ENCODE measurements around the gene TRIM67.

The TRIM67 gene

GRCh38 chr1:231177936-231178335, 16.1 kb downstream of the TRIM67 start:
- H3K9me3 ChIP-seq (replicated peaks; ENCODE audit: insufficient read depth, low read length), result no peaks in the 10 kb centered on the region
- no peak overlapping the region for H2AFZ ChIP-seq (ENCODE audit: low read length)
- no peak for DNase-seq
- H3K36me3 ChIP-seq (replicated peaks; ENCODE audit: insufficient read depth, low read length), result no peaks in the 10 kb centered on the region
- no peak overlapping the region for H3K4me2 ChIP-seq (ENCODE audit: low read depth, low read length)
- TF ChIP-seq EZH2phosphoT487 (IDR thresholded peaks at IDR 0.05; ENCODE audit: low read length) (no peak), EZH2 (optimal IDR thresholded peaks at IDR 0.05; ENCODE audit: low read depth, low read length) (no peak)
- TF ChIP-seq, protein P1, sequence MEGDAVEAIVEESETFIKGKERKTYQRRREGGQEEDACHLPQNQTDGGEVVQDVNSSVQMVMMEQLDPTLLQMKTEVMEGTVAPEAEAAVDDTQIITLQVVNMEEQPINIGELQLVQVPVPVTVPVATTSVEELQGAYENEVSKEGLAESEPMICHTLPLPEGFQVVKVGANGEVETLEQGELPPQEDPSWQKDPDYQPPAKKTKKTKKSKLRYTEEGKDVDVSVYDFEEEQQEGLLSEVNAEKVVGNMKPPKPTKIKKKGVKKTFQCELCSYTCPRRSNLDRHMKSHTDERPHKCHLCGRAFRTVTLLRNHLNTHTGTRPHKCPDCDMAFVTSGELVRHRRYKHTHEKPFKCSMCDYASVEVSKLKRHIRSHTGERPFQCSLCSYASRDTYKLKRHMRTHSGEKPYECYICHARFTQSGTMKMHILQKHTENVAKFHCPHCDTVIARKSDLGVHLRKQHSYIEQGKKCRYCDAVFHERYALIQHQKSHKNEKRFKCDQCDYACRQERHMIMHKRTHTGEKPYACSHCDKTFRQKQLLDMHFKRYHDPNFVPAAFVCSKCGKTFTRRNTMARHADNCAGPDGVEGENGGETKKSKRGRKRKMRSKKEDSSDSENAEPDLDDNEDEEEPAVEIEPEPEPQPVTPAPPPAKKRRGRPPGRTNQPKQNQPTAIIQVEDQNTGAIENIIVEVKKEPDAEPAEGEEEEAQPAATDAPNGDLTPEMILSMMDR (IDR thresholded peaks at IDR 0.05; ENCODE audit: low read length), result no peak
- H4K20me1 ChIP-seq (ENCODE audit: insufficient read depth, low read length), result no peaks in the 10 kb centered on the region
- no peaks in the 10 kb centered on the region for H3K27me3 ChIP-seq (replicated peaks; ENCODE audit: insufficient read depth, low read length)
- H3K27ac ChIP-seq (ENCODE audit: low read length), result no peak overlapping the region
- no peaks in the 10 kb centered on the region for H3K9me2 ChIP-seq (replicated peaks; ENCODE audit: insufficient read depth, low read length)
- no peaks in the 10 kb centered on the region for H3F3A ChIP-seq (ENCODE audit: insufficient read depth, low read length)
- H3K9ac ChIP-seq (ENCODE audit: low read length), result no peak overlapping the region
- H3K4me3 ChIP-seq (ENCODE audit: low read length), result no peak overlapping the region
- H3K79me2 ChIP-seq (ENCODE audit: low read length), result no peaks in the 10 kb centered on the region
- H3K4me1 ChIP-seq (ENCODE audit: low read length), result no peaks in the 10 kb centered on the region

GRCh38 chr1:231178970-231179369, 17.1 kb downstream of the TRIM67 start:
- Histone ChIP-seq H4K20me1 (ENCODE audit: insufficient read depth, low read length) (no peaks in the 10 kb centered on the region), H3K79me2 (ENCODE audit: low read length) (no peaks in the 10 kb centered on the region), H3K9me3 (replicated peaks; ENCODE audit: insufficient read depth, low read length) (no peaks in the 10 kb centered on the region), H3K27ac (ENCODE audit: low read length) (no peak overlapping the region), H3F3A (ENCODE audit: insufficient read depth, low read length) (no peaks in the 10 kb centered on the region), H3K4me1 (ENCODE audit: low read length) (no peaks in the 10 kb centered on the region), H3K9me2 (replicated peaks; ENCODE audit: insufficient read depth, low read length) (no peaks in the 10 kb centered on the region), H3K27me3 (replicated peaks; ENCODE audit: insufficient read depth, low read length) (no peaks in the 10 kb centered on the region), H3K9ac (ENCODE audit: low read length) (no peak overlapping the region), H3K36me3 (replicated peaks; ENCODE audit: insufficient read depth, low read length) (no peaks in the 10 kb centered on the region), H2AFZ (ENCODE audit: low read length) (no peak overlapping the region), H3K4me2 (ENCODE audit: low read depth, low read length) (no peak overlapping the region), H3K4me3 (ENCODE audit: low read length) (no peak overlapping the region)
- no peak for TF ChIP-seq EZH2phosphoT487 (IDR thresholded peaks at IDR 0.05; ENCODE audit: low read length)
- TF ChIP-seq, protein P1 (IDR thresholded peaks at IDR 0.05; ENCODE audit: low read length), result no peak
- no peak for TF ChIP-seq EZH2 (optimal IDR thresholded peaks at IDR 0.05; ENCODE audit: low read depth, low read length)
- no peak for DNase-seq

DNA sequence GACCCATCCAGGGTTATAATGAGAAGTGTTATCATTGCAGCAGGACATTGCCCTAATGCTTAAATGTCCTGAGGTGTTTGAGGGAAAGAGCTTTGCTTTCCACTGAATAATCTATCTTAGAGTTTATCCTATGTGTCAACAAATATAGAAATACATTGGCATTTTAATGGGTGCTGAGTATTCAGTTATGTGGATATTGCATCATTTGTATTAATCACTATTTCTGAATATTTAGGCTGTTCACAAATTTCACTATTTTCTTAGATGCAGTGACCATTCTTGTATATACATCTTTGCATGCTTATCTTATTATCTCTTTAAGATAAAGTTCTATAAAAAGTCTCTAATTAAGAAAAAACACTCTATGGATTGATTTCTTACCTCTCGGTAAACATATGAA, 18.2 kb downstream of the TRIM67 start:
- DNase-seq, result no peak
- Histone ChIP-seq H3K36me3 (replicated peaks; ENCODE audit: insufficient read depth, low read length) (no peaks in the 10 kb centered on the region), H3K4me3 (ENCODE audit: low read length) (no peak overlapping the region), H3K27me3 (replicated peaks; ENCODE audit: insufficient read depth, low read length) (no peaks in the 10 kb centered on the region), H3K4me2 (ENCODE audit: low read depth, low read length) (no peak overlapping the region), H3K9ac (ENCODE audit: low read length) (no peak overlapping the region), H3F3A (ENCODE audit: insufficient read depth, low read length) (no peaks in the 10 kb centered on the region), H3K27ac (ENCODE audit: low read length) (no peak overlapping the region), H4K20me1 (ENCODE audit: insufficient read depth, low read length) (no peaks in the 10 kb centered on the region), H2AFZ (ENCODE audit: low read length) (no peak overlapping the region), H3K4me1 (ENCODE audit: low read length) (no peaks in the 10 kb centered on the region), H3K9me2 (replicated peaks; ENCODE audit: insufficient read depth, low read length) (no peaks in the 10 kb centered on the region), H3K9me3 (replicated peaks; ENCODE audit: insufficient read depth, low read length) (no peaks in the 10 kb centered on the region), H3K79me2 (ENCODE audit: low read length) (no peaks in the 10 kb centered on the region)
- TF ChIP-seq EZH2 (optimal IDR thresholded peaks at IDR 0.05; ENCODE audit: low read depth, low read length) (no peak), EZH2phosphoT487 (IDR thresholded peaks at IDR 0.05; ENCODE audit: low read length) (no peak)
- TF ChIP-seq, protein P1 (IDR thresholded peaks at IDR 0.05; ENCODE audit: low read length), result no peak
